Neuron (in vitro differentiated cells): ENCODE data around the gene ANKRD33B.

Experiments used
- H2AFZ ChIP-seq: one replicate; pipeline ENCODE4 v1.6.1; 2013; ENCODE audit warnings: low read depth, mild to moderate bottlenecking, inconsistent platforms, low read length, moderate library complexity
- H3K27me3 ChIP-seq: one replicate; pipeline ENCODE4 v1.6.1; 2013; ENCODE audit warnings: low read length; ENCODE audit not compliant: insufficient read depth
- H3K36me3 ChIP-seq: one replicate; pipeline ENCODE4 v1.6.1; 2013; ENCODE audit warnings: low read length; ENCODE audit not compliant: insufficient read depth
- H3K4me1 ChIP-seq: one replicate; pipeline ENCODE4 v1.6.1; 2013; ENCODE audit warnings: low read length; ENCODE audit not compliant: insufficient read depth
- H3K4me3 ChIP-seq: 2 replicates; pipeline ENCODE4 v1.5.1; 2013; ENCODE audit warnings: mild to moderate bottlenecking, low read length, moderate library complexity
- H3K9me3 ChIP-seq: one replicate; pipeline ENCODE4 v1.6.1; 2013; ENCODE audit warnings: low read length

ANKRD33B gene

DNA sequence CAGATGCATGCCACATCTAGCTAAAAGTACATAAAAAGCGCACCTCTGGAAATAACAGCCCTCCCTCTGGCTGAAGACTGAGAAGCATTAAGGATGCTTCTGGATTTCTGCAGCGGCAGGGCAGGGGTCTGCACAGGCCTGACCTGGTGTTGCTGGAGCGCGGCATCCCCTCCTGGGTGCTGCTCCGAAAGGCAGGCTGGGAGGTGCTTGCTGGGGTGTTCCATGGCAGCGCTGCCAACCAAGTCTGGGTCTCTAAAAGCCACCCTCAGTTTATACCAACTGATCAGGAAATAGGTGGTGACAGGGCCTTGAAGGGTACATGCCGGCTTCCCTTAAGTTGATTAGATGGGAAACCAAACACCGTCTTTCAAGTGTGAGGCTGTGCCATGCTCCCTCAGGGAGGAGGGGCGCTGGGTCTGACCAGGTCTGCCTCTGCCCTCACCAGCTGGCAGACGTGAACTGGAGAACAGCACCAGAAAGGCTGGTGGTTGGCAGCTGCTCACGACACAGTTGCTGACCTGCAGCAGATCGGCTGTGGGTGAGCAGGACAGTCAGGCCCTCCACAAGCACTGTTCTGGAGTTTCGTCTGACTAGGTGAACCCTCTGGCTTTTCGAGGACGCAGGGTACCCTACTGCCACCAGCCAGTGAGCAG, 115.6 kb downstream of the ANKRD33B start:
- Histone ChIP-seq H3K36me3 (peaks cover 31% of the 10 kb centered on the region), H3K9me3 (no peaks in the 10 kb centered on the region), H3K4me3 (no peak overlapping the region), H2AFZ (no peak overlapping the region), H3K4me1 (no peaks in the 10 kb centered on the region), H3K27me3 (no peaks in the 10 kb centered on the region)

GRCh38 chr5:10680876-10681481, 117.1 kb downstream of the ANKRD33B start:
- no peak overlapping the region for H3K4me3 ChIP-seq
- H3K27me3 ChIP-seq: no peaks in the 10 kb centered on the region
- no peak overlapping the region for H2AFZ ChIP-seq
- peaks cover 31% of the 10 kb centered on the region for H3K36me3 ChIP-seq
- no peaks in the 10 kb centered on the region for H3K9me3 ChIP-seq
- H3K4me1 ChIP-seq: no peaks in the 10 kb centered on the region

GRCh38 chr5:10681731-10682679, 118.1 kb downstream of the ANKRD33B start:
- H3K36me3 ChIP-seq: peaks cover 31% of the 10 kb centered on the region
- H2AFZ ChIP-seq: no peak overlapping the region
- H3K4me1 ChIP-seq: no peaks in the 10 kb centered on the region
- H3K27me3 ChIP-seq: no peaks in the 10 kb centered on the region
- H3K4me3 ChIP-seq: no peak overlapping the region
- H3K9me3 ChIP-seq: peaks cover 4% of the 10 kb centered on the region

DNA sequence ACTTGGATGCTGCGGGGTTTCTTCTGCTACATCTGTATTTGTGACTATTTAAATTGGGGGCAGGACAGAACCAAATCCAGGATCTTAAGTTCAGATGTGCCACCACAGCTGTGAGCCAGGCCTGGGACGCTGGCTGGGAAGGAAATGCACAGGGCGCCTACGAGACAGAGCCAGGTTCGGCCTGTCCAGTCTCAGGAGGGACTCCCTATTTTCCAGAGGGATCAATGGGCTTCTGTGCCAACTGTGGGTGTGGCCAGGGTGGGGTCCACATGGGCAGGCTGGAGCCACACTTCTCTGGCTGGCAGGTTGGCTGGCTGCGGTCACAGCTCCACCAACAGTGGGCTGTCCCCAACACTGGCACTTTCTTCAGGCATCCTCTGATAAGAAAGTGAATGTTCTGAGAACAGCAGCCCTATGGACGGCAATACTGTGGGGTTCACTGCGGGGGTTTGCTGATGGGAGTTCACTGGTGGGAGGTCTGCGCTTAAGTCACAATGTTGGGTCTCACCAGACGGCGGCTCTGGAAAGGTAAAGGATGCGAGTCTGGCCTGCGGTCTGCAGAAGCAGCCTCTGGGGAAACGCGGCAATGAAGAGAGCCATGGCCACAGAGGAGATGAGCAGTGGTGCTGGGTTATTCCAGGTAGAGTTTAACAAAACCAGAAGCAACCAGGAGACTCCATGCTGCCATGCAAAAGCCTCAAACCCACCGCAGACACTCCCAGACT, 119.1 kb downstream of the ANKRD33B start:
- Histone ChIP-seq H3K4me1 (no peaks in the 10 kb centered on the region), H3K4me3 (no peak overlapping the region), H3K9me3 (peaks cover 7% of the 10 kb centered on the region), H3K27me3 (no peaks in the 10 kb centered on the region), H3K36me3 (peaks cover 30% of the 10 kb centered on the region), H2AFZ (no peak overlapping the region)

GRCh38 chr5:10684303-10685086, 120.6 kb downstream of the ANKRD33B start:
- no peaks in the 10 kb centered on the region for H3K27me3 ChIP-seq
- H2AFZ ChIP-seq: no peak overlapping the region
- H3K36me3 ChIP-seq: peaks cover 25% of the 10 kb centered on the region
- no peak overlapping the region for H3K4me3 ChIP-seq
- H3K9me3 ChIP-seq: peaks cover 8% of the 10 kb centered on the region
- H3K4me1 ChIP-seq: no peaks in the 10 kb centered on the region

DNA sequence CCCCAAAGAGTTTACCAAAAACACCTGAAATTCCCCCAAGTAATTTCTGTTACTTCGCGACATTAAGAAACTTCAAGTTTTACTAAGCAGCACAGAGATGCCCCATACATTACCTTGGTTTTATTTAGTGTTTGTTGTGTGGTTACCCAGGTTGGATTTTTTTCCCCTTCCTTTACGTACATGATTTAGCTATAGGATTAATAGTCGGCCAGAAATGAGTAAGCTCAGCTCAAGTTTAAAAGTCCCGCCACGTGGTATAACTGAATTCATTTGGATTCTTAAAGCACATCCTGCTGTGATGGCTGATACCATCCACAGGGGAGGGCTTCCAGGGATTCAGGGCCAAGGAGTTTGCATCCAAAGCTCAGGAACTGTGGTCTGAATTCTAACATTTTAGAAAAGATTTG, 121.2 kb downstream of the ANKRD33B start:
- H3K36me3 ChIP-seq: peaks cover 19% of the 10 kb centered on the region
- no peak overlapping the region for H3K4me3 ChIP-seq
- H3K4me1 ChIP-seq: no peaks in the 10 kb centered on the region
- H3K9me3 ChIP-seq: peaks cover 8% of the 10 kb centered on the region
- H2AFZ ChIP-seq: no peak overlapping the region
- H3K27me3 ChIP-seq: no peaks in the 10 kb centered on the region

DNA sequence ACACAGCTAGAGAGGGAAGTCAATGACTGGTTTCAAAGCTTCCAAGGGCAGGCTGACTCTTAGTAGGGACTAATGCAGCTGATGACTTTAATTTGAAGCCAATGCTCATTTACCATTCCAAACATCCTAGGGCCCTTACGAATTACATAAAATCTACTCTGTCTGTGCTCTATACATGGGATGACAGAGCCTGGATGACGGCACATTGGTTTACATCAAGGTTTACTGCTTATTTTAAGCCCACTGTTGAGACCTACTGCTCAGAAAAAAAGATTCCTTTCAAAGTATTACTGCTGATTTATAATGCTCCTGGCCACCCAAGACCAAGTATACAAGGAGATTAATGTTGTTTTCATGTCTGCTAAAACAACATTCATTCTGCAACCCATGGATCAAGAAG, 123.0 kb downstream of the ANKRD33B start:
- no peaks in the 10 kb centered on the region for H3K4me1 ChIP-seq
- H3K36me3 ChIP-seq: peaks cover 9% of the 10 kb centered on the region
- H3K4me3 ChIP-seq: no peak overlapping the region
- H3K27me3 ChIP-seq: no peaks in the 10 kb centered on the region
- peaks cover 8% of the 10 kb centered on the region for H3K9me3 ChIP-seq
- no peak overlapping the region for H2AFZ ChIP-seq

DNA sequence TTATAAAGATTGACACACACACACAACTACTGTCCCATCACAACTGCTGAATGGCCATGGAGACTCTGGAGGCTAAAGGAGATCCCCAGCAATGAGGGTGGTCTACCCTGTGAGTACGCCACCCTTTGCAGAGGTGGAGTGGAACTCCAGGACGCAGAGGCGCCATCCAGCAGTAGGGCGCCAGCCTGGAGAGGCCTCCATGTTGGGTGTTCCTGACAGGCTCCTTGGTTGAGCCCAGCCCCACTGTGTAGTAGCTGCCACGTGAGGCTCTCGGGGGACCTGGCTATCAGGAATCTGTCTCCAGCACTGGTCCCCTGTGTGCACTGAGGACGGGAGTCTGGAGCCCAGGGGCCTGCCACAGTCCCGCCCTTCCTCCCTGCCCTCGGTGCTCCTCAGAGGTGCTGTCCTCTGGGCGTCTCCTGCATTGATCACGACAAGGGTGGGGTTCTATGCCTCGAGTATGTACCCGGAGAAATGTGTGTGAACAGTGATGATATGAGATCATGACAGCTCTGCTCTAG, 124.8 kb downstream of the ANKRD33B start:
- Histone ChIP-seq H3K9me3 (peaks cover 8% of the 10 kb centered on the region), H3K4me3 (no peak overlapping the region), H3K36me3 (no peaks in the 10 kb centered on the region), H2AFZ (no peak overlapping the region), H3K4me1 (no peaks in the 10 kb centered on the region), H3K27me3 (no peaks in the 10 kb centered on the region)

- no peaks in the 10 kb centered on the region for H3K4me1 ChIP-seq
- H3K9me3 ChIP-seq: peaks cover 8% of the 10 kb centered on the region
- H3K27me3 ChIP-seq: no peaks in the 10 kb centered on the region
- no peaks in the 10 kb centered on the region for H3K36me3 ChIP-seq
- no peak overlapping the region for H3K4me3 ChIP-seq
- H2AFZ ChIP-seq: no peak overlapping the region
These were observed 125.7 kb downstream of the ANKRD33B start for GRCh38 chr5:10689391-10690081.

DNA sequence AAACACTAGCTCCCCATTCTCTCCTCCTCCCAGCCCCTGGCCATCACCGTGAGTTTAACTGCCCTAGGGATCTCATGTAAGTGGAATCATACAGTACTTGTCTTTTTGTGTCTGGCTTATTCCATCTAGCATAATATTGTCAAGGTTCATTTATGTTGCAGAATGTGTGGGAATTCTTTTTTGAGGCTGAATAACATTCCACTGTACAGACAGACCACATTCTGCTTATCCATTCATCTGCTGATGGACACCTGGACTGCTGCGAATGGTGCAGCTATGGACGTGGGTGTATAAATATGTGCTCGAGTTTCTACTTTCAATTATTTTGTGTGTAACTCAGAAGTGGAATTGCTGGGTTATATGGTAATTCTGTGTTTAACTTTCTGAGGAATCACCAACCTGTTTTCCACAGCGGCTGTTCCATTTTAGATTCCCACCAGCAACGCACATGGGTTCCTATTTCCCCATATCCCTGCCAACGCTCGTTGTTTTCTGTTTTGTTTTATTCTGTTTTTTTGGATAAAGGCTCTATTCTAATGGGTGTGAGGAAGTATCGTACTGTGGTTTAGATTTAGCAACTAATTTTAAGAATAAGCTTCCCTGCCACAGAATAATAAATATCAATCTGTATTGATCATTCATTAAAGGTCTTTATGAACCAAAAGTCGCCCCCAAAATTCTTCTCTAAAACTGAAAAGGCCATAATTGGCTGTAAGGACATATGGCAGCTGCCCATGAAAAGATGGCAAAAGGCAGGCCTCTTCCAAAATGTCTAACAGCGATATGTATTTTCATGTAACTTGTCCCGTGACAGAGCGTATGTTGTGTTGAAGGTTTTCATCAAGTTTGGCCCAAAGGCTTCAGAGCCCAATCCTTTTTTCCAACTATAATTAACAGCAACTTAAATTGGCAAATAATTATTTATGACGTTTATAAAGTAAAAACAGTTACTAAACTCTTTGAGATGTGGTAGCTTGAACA, 126.9 kb downstream of the ANKRD33B start:
- Histone ChIP-seq H3K4me1 (no peaks in the 10 kb centered on the region), H3K27me3 (no peaks in the 10 kb centered on the region)

More for the DNA sequence above, 126.9 kb downstream of the ANKRD33B start:
- Histone ChIP-seq H2AFZ (no peak overlapping the region), H3K4me3 (no peak overlapping the region), H3K9me3 (peaks cover 8% of the 10 kb centered on the region), H3K36me3 (no peaks in the 10 kb centered on the region)
